HG03571 (cell line): Measurements from ENCODE around the gene ZNF518A.
A peak's percentile ranks its signal among the peaks of the same experiment; 100 is the strongest.

Experiments used
- ATAC-seq: cut with Tn5 transposase; IDR thresholded peaks from one replicate; pipeline ENCODE4 v1.9.1; 2021; ENCODE audit not compliant: unreplicated experiment

The ZNF518A gene, protein sequence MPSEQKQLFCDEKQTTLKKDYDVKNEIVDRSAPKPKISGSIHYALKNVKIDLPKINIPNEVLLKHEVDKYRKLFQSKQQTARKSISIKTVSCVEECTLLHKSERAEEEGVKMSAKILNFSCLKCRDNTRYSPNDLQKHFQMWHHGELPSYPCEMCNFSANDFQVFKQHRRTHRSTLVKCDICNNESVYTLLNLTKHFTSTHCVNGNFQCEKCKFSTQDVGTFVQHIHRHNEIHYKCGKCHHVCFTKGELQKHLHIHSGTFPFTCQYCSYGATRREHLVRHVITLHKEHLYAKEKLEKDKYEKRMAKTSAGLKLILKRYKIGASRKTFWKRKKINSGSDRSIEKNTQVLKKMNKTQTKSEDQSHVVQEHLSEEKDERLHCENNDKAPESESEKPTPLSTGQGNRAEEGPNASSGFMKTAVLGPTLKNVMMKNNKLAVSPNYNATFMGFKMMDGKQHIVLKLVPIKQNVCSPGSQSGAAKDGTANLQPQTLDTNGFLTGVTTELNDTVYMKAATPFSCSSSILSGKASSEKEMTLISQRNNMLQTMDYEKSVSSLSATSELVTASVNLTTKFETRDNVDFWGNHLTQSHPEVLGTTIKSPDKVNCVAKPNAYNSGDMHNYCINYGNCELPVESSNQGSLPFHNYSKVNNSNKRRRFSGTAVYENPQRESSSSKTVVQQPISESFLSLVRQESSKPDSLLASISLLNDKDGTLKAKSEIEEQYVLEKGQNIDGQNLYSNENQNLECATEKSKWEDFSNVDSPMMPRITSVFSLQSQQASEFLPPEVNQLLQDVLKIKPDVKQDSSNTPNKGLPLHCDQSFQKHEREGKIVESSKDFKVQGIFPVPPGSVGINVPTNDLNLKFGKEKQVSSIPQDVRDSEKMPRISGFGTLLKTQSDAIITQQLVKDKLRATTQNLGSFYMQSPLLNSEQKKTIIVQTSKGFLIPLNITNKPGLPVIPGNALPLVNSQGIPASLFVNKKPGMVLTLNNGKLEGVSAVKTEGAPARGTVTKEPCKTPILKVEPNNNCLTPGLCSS (N-terminal part only)

DNA sequence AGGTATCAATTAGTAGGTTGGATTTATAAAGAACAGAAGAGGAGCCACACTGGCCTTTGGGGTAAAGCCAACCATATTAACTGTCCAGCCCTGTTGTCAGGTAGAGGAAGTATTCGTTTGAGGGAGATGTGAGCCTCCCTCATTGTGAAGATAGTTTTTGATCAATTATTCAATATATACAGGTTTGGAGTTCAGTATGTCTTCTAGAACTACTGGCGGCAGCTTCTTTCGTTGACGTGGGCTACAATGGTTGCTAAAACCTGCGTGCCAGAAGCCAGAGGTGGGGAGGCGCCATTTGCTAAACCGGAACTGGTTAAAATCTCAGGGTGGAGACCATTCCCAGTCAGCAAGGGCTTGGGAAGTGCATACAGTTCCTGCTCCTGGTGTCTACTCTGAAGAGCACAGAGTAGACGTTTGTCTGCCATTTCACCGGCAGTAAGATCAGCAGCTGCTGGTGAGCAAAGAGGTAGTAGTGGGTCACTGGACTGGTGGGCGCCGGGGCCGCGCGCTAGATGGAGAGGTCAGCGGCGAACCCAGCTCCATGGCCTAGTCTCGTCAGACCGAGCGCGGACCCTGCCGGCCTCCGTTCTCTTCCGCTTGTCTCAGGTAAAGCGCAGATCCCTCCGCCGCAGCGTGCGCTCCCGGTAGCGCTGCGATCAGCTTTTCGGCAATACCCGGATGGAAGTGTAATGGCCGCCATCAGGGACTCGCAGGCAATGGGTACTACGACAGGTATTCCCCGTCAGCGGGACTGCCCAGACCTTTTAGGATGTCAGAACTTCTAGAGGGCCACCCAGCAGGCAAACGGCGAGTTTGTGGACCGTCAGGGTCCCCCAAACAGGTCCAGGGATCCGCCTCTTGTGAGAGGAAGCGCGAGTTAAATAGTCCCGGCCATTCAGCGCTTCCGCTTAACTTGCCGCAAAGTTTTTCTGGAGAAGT, at the start of gene ZNF518A:
ZNF518A (plus strand) TSS at position 911 of the 939 bp plus-strand sequence. CDS start 26,026 bp downstream, outside the sequence.
- peak; percentile 80 for ATAC-seq

DNA sequence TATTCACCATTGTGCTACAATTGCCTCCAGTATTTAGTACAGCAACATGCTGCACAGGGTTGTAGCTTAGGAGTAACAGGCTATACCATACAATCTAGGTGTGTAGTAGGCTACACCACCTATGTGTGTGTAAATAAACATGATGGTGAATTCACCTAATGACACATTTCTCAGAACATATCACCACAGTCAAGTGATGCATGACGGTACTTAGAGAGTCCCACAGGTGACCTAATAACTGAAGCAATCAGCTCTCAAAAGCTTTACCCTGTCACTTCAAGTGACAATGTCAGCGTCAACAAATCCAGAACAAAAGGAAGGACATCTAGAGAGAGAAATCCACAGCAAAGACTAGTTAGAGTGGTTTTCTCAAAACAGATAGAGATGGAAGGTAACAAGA, 47.9 kb upstream of the ZNF518A start:
- ATAC-seq: no peak

DNA sequence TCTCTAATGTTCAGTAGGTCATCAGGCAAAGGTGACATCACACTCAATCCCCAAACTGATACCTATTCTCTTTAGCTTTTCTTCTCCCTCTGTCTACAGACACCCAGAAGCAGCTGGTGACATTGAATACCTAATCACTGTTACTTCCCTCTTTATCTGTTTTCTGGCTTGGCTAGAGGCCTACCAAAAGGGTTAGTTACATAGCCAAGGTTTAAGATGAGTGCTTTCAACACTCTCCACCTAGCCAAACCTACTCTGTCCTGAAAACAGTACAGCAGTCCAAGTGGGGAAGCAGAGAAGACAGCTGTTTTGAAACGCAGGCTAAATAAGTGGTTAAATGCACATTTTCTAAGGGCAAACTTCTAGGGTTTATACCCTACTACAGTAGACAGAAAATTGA, 47.3 kb upstream of the ZNF518A start:
- no peak for ATAC-seq

DNA sequence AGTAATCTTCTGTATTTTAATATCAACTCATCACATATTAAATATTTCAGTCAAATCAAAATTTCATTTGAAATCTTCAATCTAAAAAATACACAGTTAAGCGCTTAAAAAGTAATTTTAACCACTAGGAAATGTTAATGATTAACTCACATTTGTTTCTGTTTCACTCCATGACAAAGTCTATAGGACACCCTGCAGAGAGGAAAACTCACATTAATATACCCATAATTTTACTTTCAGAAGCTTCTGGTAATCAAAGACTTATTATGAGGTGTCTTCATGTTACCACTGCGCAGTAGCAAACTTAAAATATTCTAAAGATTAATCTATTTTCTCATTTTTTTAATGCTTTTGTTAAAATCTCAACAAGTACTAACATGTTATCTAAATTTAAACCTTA, 41.0 kb upstream of the ZNF518A start:
- ATAC-seq: no peak

DNA sequence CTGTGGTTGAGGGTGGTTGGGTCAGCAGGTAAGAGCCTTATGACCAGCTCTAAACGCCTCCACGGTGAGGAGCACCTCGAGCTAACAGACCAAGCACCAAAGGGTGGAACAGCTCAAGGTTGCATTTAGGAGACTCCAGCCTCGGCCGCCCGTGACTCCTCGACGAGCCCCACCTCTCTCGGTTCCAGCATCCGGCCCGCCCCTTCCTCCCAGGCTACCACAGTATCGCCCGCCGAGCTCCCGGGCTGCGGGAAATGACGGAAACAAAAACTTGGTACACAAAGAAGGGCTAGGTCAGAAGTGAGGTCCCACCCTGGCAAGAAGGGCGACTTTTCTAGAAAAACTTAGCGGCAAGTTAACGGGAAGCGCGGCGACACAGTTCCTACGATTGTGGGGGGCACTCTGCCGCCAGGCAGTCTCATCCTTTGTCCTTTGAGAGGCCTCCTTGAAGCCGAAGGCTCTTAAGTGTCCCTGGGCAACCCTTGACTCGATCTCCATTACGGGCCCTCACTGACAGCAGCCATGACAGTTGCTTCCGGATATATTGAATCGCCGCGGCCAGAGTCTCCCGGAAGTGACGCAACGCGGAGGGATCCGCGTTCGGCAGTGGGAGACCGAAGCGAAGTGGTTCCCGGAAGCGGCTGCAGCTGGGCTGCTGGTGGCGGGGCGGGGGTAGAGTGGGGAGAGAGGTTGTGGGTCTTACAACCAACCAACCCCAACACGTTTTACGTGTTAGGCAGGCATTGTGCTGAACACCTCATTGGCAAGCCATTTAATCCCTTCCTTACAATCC, 40.2 kb upstream of the ZNF518A start:
- ATAC-seq: peak; percentile 86

DNA sequence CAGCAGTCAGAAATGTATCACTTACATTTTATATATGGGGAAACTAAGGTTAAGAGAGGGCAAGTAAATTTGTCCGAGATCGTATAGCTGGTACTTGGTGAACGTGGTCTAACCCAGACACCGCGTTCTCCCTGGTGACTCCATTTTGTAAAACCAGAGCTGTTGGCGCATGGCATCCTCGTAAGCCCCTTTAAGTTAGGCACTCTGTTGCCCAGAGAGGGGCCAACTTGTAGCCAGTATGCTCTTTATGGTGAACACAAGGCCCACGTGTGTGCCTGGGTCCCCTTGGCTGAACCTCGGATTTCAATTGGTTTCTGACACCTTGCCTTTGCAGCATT, 39.7 kb upstream of the ZNF518A start:
- ATAC-seq: no peak

DNA sequence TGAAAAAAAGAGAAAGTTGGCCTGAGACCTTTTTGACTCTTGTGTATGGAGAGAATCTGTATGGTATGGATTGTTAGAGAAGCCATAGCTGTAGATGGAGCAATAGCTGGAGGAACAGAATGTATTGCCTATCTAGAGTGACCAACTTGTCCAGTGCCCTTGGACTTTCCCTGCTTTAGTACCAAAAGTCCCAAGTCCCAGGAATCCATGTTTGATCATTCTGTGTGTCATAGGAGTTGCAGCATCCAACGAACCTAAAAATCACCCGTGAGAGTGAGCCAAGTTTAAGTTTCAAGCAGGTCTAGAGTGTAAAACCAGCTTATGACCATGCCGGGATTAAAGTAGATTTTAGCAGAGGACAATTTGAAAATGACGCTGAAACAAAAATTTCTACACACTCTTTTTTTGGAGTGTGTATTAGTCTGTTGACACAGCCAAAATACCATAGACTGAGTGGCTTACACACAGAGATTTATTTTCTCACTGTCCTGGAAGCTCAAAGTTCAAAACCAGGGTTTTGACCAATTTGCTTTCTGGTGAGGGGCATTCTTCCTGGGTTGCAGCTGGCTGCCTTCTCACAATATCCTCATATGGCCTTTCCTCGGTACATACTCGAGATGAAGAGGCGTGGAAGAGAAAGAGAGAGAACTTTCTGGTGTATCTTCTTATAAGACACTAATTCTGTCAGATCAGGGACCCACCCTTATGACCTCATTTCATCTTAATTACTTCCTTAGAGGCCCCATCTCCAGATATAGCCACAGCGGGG, 36.9 kb upstream of the ZNF518A start:
- no peak for ATAC-seq

DNA sequence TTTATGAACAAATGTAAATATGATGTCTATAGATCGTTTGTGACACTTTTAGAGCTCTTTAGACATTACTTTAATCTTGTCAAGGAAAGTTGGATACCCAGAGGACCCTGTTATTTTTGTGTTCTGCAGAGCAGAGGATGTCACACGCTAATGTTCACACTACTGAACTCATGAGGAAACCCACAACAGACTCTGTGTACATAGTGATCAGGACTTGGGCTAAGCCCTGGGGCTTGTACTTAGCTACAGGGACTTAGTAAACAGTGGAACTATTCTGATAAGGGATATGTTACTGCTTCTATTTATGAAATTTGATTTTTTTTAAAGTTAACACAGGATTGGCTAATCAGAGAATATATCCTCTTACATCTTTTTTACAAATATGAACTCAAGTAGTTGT, 36.1 kb upstream of the ZNF518A start:
- no peak for ATAC-seq

DNA sequence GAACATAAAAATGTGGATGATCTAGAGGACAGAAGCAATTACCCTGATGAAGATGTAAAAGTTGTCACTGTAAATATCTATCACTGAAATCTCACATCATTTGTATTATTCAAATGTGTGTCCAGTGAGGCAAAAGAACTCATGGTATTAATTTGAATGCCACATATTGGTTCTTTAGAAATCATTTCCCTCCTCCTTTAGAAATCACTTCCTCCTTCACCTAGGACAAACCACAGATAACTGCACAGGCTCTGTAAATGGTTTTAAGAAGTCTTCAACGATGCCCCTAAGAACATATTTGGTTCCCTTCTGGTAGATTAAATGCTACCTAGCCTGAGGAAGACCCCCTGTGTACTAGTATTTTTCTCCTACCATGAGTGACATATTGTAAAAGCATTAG, 33.1 kb upstream of the ZNF518A start:
- no peak for ATAC-seq

DNA sequence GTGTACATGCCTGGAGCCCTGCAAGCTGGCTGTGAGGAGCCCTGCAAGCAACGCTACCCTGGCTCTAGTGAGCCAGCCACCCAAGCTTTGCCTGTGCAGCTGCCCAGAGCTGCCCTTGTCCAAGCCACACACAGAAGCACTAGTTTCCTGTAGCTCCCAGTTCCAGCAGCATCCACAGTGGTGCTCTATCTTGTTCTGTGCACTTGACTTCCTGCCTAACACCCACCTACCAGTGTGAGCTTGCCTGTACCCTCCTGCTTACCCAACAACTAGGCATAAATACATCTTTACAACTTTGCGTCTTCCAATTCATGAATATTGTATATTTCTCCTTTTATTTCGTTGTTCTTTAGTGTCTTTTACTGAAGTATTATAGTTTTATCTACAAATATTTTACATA, 32.2 kb upstream of the ZNF518A start:
- ATAC-seq: no peak

DNA sequence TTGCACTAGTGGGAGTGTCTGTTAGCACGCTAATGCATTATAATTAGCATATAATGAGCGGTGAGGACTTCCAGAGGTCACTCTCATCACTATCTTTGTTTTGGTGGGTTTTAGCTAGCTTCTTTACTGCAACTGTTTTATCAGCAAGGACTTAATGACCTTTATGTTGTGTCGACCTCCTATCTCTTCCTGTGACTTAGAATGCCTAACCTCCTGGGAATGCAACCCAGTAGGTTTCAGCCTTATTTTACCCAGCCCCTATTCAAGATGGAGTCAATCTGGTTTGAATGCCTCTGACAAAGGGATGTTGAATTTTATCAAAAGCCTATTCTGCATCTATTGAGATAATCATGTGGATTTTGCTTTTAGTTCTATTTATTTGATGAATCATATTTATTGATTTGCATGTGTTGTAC, 22.5 kb upstream of the ZNF518A start:
- ATAC-seq: no peak

DNA sequence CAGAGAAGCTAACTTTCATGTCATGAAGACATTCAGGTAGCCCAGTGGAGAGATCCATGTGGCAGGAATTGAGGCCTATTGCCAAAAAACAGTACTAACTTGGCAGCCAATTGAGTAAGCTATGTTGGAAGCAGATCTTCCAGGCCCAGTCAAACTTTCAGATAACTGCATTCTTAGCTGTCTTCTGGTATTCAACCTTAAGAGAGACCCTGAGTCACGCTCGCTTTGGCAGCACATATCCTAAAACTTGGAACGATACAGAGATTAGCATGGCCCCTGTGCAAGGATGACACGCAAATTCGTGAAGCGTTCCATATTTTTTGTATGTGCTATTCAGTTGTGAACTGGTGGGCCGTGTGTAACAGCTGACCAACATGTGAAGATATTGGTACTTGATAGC, 17.6 kb upstream of the ZNF518A start:
- ATAC-seq: no peak

DNA sequence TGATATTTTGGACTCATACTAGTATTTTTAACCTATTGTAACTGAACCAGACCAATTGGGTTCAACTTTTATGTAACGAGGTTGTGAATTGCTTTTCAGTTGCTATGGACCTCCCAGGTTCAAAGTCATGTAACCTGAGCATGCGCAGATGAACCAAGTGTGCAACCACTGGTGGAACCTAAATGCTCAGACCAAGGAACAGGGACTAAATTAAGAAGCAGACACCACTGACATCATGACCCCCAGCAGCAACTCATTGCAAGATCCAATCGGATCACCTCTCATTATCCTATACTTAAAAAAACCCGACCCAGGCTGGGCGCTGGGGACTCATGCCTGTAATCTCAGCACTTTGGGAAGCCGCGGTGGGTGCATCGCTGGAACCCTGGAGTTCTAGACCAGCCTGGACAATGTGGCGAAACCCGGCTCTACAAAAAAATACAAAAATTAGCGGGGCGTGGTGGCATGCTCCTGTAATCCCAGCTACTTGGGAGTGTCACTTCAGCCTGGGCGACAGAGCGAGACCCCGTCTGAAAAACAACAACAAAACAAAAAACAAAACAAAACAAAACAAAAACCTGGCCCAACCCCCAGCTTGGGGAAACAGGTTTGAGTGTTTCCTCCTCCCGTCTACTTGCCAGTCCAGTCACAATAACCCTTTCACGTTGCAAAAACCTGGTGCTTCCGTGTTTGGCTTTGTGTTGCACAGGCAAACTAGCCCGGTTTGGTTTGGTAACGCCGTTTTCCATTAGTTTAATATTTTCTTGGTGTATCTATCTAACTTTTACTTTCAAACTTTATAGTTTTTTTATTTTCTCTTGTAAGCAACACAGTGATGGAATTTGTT, 11.3 kb upstream of the ZNF518A start:
- no peak for ATAC-seq

DNA sequence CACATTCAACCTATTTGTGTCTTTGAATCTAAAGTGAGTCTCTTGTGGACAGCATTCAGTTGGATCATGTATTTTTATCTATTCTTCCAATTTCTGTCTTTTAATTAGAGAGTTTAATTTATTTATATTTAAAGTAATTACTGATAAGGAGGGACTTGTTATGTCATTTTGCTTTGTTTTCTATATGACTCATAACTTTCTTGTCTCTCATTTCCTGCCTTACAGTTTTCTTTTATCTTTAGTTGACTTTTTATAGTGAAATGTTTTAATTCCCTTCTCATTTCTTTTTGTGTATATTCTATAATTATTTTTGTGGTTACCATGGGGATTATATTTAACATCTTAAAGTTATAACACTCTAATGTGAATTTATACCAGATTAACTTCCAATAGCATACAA, 7.3 kb upstream of the ZNF518A start:
- no peak for ATAC-seq

DNA sequence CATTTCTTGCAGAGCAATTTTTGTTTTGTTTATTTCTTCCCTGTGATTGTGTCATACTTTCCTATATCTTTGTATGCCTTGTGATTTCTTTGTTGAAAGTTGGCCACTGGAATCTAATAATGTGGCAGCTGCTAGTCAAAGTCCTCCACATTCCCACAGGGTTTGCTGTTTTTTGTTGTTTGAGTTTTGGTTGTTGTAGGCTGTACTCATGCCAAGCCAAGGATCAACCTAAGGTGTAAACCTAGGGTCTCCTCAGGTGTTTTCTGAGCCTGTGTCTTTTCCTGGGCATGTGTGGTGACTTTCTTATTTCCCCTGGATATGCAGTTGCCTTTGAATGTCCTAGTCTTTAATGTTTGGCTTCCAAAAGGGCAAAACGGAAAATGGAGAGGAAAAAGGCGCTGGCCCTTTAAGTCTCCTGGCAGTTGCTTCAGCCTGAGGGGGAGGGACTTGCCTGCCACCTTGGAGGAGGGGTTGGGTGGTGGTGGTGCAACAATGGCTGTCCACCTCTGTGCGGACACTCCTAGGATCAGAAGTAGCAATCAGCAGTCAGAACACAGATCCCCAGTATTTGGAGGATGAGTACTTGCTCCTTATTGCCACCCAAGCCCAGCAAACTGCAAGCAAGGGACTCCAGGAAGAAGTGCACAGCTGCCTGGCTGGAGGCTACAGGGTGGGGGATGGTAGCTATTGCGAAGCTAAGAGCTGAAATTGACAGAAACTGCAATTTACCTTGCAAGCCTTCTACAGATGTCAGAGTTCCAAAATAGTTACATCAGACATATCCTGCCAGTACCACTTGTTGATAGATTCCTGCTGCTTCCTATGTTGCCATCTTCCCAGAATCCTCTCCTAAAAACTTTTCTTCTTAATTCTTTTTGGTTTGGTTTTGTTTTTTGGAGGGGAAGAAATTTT, 5.6 kb upstream of the ZNF518A start:
- ATAC-seq: no peak

DNA sequence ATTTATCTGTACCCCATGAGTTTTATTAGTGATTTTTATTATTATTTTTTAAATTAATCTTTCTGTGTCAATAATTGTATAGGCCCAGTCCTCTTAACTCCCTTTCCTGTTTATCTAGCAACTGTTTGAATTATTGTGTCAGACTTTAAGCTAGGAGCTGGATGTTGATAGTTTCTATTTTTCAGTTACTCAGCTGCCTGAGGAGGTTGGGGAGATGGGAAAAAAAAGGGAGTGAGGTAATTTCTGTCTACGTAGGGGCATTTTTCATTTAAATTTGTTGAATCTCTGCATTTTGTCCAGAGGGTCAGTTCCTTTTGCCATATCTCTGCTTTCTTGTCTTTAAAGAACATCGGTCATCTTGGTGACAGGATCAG, 5.0 kb upstream of the ZNF518A start:
- no peak for ATAC-seq

DNA sequence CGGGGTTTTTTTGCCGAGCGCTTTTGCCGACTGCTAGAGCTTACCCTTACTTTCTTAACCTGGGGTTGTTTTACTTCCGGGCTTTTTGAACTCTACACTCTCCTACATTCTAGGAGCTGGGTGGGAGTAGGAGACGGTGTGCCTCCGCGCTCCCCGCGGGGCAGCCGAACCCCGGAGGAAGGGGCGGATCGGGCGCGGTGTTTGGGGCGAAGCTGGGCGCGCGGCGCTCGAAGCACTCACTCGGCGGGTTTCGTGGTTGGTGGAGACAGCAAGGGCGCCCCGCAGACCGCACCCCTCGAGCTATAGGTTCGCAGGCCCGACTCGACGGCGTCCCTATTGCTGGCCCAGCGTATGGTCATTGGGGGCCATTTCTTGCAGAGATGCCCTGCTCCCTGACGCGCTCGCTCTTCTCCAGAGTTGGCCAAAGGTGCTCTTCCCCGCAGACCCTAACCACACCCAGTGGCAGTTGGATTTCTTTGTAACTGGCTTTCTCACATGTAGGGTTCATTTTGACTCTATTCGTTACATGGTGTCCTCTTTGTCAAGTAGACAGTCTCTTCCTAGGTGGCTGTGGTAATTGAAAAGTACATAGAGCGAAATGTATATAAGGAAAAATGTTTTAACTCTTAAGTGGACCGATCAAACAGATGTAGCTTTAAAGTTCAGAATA, 364 bp downstream of the ZNF518A start:
- peak; percentile 56 for ATAC-seq
